ENCODE data around the gene KRTAP4-6.
"Not testable (repeated sequence)": the region's sequence is repeated elsewhere in the genome, so short reads cannot be mapped to it uniquely, and the experiment has no call there.

The KRTAP4-6 gene

DNA sequence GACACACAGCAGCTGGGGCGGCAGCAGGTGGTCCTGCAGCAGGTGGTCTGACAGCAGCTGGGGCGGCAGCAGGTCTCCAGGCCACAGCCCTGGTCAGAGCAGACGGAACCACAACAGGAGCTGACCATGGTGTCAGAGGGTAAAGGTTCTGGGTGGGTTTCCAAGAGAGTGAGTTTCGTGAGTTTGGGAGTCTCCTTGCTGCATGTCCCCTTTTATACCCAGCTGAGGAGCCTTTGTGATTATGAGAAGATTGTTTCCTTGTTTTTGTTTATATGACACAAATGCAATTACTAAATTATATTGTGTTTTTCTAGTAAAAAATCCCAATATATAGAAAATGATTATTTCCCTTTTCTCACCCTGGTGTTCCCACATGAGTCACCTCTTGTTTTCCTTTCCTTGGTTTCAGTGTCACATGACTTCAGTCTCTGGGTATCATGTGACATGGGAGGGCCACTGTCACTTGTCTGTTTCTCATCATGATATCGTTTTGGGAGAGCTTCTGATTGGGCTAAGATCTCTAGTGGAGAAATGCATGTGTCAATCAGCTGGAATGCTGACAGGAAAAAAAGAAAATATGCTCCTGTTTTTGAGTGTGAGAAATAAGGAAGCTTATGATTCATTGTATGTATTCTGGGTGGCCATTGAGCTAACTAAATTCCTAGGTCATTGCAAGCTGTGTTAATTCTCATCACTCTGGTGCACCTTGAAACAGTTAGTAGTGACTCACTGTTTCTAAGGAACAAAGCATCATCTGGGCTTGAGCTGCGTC lies at the start of gene KRTAP4-6:
Gene KRTAP4-6, minus strand, starts transcription at position 185 of the 772 bp plus-strand sequence. Its CDS starts 57 bp downstream, at position 128.
- no peak for ATAC-seq (replicated peaks; ENCODE audit: extremely low read depth, poor library complexity, severe bottlenecking)
- H3K27me3 Mint-ChIP-seq: peaks cover 7% of the 10 kb centered on the region
- no peak for DNase-seq (ENCODE audit: low spot score in 2 of 2)
- no peaks in the 10 kb centered on the region for H3K36me3 Mint-ChIP-seq (ENCODE audit: insufficient read depth)
- H3K9me3 Mint-ChIP-seq: peaks cover 25% of the 10 kb centered on the region
- H3K4me1 Mint-ChIP-seq: no peaks in the 10 kb centered on the region
- no peak within 1 kb of the TSS for H3K4me3 Mint-ChIP-seq
- no peak within 1 kb of the TSS for H3K27ac Mint-ChIP-seq (ENCODE audit: low read depth)

DNA sequence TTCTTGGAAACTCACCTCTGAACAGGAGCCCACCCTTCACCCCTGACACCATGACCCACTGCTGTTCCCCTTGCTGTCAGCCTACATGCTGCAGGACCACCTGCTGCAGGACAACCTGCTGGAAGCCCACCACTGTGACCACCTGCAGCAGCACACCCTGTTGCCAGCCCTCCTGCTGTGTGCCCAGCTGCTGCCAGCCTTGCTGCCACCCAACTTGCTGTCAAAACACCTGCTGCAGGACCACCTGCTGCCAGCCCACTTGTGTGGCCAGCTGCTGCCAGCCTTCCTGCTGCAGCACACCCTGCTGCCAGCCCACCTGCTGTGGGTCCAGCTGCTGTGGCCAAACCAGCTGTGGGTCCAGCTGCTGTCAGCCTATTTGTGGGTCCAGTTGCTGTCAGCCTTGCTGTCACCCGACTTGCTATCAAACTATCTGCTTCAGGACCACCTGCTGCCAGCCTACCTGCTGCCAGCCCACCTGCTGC lies 49.5 kb upstream of the KRTAP4-6 start, which contains the start of gene KRTAP9-1:
Gene KRTAP9-1, plus strand, starts transcription at position 51 of the 482 bp plus-strand sequence. Its CDS starts 0 bp downstream, at position 51.
- not testable (repeated sequence) for H3K27ac Mint-ChIP-seq (ENCODE audit: low read depth); H3K36me3 Mint-ChIP-seq (ENCODE audit: insufficient read depth); H3K4me3 Mint-ChIP-seq; H3K4me1 Mint-ChIP-seq; DNase-seq (ENCODE audit: low spot score in 2 of 2); H3K9me3 Mint-ChIP-seq; ATAC-seq (replicated peaks; ENCODE audit: extremely low read depth, poor library complexity, severe bottlenecking)
- H3K27me3 Mint-ChIP-seq: peaks cover 61% of the 10 kb centered on the region

DNA sequence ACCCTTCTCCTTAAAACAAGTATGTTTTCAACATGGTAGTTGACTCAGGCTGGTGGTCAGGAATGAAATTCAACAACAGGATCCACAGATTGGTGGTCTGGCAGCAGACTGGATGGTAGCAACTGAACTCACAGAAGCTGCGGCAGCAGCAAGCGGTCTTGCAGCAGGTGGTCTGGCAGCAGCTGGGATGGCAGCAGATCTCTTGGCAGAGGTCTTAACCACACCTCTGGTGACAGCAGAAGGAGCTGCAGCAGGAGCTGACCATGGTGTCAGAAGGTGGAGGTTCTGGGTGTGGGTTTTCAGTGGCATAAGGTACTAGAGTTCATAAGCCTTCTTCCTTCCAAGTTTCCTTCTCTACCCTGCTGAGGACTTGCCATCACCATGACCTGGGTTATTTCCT lies 46.5 kb upstream of the KRTAP4-6 start:
- H3K27me3 Mint-ChIP-seq: peaks cover 59% of the 10 kb centered on the region
- H3K4me1 Mint-ChIP-seq: no peaks in the 10 kb centered on the region
- no peak overlapping the region for H3K27ac Mint-ChIP-seq (ENCODE audit: low read depth)
- ATAC-seq (replicated peaks; ENCODE audit: extremely low read depth, poor library complexity, severe bottlenecking) (no peak), DNase-seq (ENCODE audit: low spot score in 2 of 2) (no peak)
- H3K4me3 Mint-ChIP-seq: no peak overlapping the region
- H3K36me3 Mint-ChIP-seq (ENCODE audit: insufficient read depth): no peaks in the 10 kb centered on the region
- H3K9me3 Mint-ChIP-seq: no peaks in the 10 kb centered on the region

DNA sequence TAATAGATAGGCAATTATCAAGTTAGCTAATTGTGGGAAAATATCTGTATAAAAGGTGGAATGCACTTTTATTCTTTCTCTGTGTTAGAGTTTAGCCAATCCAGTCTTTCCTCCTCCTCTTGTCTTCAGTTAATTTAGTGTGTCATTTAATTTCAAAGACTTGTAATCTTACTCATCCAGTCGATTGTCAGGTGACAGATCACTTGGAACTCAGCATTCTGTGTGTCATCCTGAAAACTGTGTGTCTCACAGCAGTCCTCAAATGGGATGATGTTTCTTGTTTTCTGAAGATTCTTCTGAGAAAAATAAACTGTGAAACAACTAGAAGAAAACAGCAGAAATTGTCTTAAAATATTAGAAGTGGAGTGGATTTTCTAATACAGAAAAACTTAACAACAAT lies 44.7 kb upstream of the KRTAP4-6 start:
- H3K27ac Mint-ChIP-seq (ENCODE audit: low read depth): no peak overlapping the region
- H3K4me1 Mint-ChIP-seq: no peaks in the 10 kb centered on the region
- no peak for DNase-seq (ENCODE audit: low spot score in 2 of 2)
- peaks cover 40% of the 10 kb centered on the region for H3K27me3 Mint-ChIP-seq
- ATAC-seq (replicated peaks; ENCODE audit: extremely low read depth, poor library complexity, severe bottlenecking): no peak
- H3K36me3 Mint-ChIP-seq (ENCODE audit: insufficient read depth): no peaks in the 10 kb centered on the region
- no peak overlapping the region for H3K4me3 Mint-ChIP-seq
- H3K9me3 Mint-ChIP-seq: no peaks in the 10 kb centered on the region

DNA sequence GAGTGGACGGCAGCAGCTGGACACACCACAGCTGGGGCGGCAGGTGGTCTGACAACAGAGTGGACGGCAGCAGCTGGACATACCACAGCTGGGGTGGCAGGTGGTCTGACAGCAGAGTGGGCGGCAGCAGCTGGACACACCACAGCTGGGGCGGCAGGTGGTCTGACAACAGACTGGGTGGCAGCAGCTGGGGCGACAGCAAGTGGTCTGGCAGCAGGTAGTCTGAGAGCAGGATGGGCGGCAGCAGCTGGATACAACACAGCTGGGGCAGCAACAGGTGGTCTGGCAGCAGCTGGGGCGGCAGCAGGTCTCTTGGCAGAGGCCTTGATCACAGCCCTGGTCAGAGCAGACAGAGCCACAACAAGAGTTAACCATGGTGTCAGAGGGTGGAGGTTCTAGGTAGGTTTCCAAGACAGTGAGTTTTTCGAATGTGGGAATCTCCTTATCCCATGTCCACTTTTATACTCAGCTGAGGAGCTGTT lies 44.2 kb upstream of the KRTAP4-6 start, which contains the start of gene KRTAP4-1:
Gene KRTAP4-1, minus strand, starts transcription at position 432 of the 482 bp plus-strand sequence. Its CDS starts 57 bp downstream, at position 375.
- DNase-seq (ENCODE audit: low spot score in 2 of 2) (no peak), ATAC-seq (replicated peaks; ENCODE audit: extremely low read depth, poor library complexity, severe bottlenecking) (no peak)
- no peak within 1 kb of the TSS for H3K27ac Mint-ChIP-seq (ENCODE audit: low read depth)
- H3K4me1 Mint-ChIP-seq: no peaks in the 10 kb centered on the region
- no peak within 1 kb of the TSS for H3K4me3 Mint-ChIP-seq
- no peaks in the 10 kb centered on the region for H3K36me3 Mint-ChIP-seq (ENCODE audit: insufficient read depth)
- peaks cover 35% of the 10 kb centered on the region for H3K27me3 Mint-ChIP-seq
- no peaks in the 10 kb centered on the region for H3K9me3 Mint-ChIP-seq

DNA sequence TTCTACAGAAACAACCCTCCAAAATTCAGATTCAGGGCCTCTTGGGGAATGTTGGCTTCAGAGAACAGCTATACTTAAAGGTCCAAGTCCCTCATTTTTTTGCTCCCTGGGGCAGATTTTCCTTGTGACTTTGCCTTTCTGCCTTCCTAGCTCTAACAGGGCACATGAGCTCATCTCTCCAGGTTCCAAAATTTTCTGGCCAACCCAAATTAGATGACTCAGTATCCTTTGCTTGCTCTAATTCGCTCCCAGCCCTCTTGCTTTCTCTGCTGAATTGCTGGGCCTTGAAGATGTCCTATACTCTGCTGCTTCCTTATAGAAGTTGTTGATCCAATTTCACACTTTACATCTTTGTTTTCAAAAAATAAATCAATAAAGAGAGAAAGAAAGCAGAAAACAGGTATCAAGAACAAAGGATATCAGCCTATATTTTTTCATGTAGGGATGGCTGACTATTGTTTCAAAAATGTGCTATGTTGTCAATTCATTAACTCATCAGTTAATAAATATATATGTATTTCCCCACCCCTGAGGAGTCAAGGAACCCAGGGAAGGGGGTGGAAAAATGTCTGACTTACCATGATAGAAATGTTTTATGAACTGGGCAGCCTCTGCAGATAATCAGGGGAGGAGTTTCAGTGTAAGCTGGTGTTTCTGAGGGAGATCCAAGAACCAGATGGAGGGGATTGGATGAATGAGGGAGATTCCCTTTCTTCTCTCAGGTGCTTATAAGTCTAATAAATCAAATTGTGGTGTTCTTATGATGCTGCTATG lies 38.7 kb upstream of the KRTAP4-6 start:
- no peaks in the 10 kb centered on the region for H3K4me1 Mint-ChIP-seq
- H3K9me3 Mint-ChIP-seq: no peaks in the 10 kb centered on the region
- H3K27me3 Mint-ChIP-seq: peaks cover 11% of the 10 kb centered on the region
- no peak overlapping the region for H3K27ac Mint-ChIP-seq (ENCODE audit: low read depth)
- no peak for ATAC-seq (replicated peaks; ENCODE audit: extremely low read depth, poor library complexity, severe bottlenecking)
- DNase-seq (ENCODE audit: low spot score in 2 of 2): no peak
- no peak overlapping the region for H3K4me3 Mint-ChIP-seq
- no peaks in the 10 kb centered on the region for H3K36me3 Mint-ChIP-seq (ENCODE audit: insufficient read depth)

DNA sequence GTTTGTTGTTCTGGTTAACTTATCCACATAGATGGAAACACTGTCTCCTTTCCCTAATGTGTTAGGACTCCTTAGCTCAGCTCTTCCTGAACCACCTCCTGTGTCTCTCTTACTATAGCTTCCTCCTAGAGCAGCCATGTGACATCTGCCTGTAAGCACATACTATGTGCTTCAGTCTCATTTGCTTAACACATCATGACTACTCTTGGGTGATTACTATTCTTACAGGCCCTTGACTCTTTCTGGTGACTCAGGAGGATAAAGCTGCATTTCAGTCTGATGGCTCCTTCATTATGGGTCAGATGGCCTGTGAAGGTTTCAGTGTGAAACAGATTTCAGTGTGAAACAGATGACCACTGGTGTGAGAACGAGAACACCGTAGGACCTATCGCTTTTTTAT lies 38.0 kb upstream of the KRTAP4-6 start:
- peaks cover 3% of the 10 kb centered on the region for H3K4me1 Mint-ChIP-seq
- no peaks in the 10 kb centered on the region for H3K36me3 Mint-ChIP-seq (ENCODE audit: insufficient read depth)
- ATAC-seq (replicated peaks; ENCODE audit: extremely low read depth, poor library complexity, severe bottlenecking) (no peak), DNase-seq (ENCODE audit: low spot score in 2 of 2) (no peak)
- H3K4me3 Mint-ChIP-seq: no peak overlapping the region
- peaks cover 9% of the 10 kb centered on the region for H3K27me3 Mint-ChIP-seq
- no peaks in the 10 kb centered on the region for H3K9me3 Mint-ChIP-seq
- no peak overlapping the region for H3K27ac Mint-ChIP-seq (ENCODE audit: low read depth)

DNA sequence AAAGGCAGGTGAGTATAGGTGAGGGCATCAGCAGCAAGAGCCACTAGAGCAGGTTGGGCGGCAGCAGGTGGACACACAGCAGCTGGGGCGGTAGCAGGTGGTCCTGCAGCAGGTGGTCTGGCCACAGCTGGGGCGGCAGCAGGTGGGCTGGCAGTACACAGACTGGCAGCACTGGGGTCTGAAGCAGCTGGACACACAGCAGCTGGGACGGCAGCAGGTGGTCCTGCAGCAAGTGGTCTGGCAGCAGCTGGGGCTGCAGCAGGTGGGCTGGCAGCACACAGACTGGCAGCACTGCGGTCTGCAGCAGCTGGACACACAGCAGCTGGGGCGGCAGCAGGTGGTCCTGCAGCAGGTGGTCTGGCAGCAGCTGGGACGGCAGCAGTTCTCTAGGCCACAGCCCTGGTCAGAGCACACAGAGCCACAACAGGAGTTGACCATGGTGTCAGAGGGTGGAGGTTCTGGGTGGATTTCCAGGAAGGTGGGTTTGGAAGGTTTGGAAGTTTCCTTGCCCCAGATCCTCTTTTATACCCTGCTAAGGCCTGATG lies 37.5 kb upstream of the KRTAP4-6 start, which contains the start of gene KRTAP4-2:
Gene KRTAP4-2, minus strand, starts transcription at position 495 of the 545 bp plus-strand sequence. Its CDS starts 57 bp downstream, at position 438.
- ATAC-seq (replicated peaks; ENCODE audit: extremely low read depth, poor library complexity, severe bottlenecking) (no peak), DNase-seq (ENCODE audit: low spot score in 2 of 2) (no peak)
- peaks cover 5% of the 10 kb centered on the region for H3K4me1 Mint-ChIP-seq
- H3K27ac Mint-ChIP-seq (ENCODE audit: low read depth): no peak within 1 kb of the TSS
- no peaks in the 10 kb centered on the region for H3K36me3 Mint-ChIP-seq (ENCODE audit: insufficient read depth)
- H3K9me3 Mint-ChIP-seq: no peaks in the 10 kb centered on the region
- H3K27me3 Mint-ChIP-seq: peaks cover 11% of the 10 kb centered on the region
- H3K4me3 Mint-ChIP-seq: no peak within 1 kb of the TSS

DNA sequence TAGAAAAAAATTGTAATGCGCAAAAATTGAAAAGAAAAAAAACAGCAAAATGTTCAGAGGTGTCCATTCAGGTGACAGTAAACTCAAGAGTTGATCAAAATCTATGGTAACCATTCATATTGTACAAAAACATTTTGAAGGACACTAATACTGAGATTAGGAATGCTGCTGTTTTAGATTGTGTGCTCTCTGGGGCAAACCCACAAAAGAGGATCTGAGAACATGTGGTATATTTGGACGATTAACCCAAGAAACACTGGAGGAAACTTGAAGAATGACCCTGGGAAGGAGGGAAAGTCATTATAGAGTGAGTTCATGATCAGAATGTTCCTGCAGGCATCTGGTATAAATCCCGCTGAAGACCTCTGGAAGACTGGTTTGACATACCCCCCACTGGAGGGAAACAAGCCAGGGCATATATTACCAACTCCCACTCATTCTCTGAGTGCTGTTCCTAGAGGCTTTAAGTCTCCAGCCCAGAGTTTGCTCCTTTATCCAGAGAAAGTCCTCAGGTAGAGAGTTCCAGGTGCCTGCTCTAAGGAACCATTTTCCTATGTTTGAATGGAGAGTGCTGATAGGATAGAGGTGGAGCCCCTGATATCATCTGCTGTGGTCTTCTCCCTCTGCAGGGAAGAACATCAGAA lies 36.5 kb upstream of the KRTAP4-6 start:
- Mint-ChIP-seq H3K4me3 (no peak overlapping the region), H3K36me3 (ENCODE audit: insufficient read depth) (peaks cover under 1% of the 10 kb centered on the region), H3K27me3 (peaks cover 20% of the 10 kb centered on the region), H3K9me3 (no peaks in the 10 kb centered on the region), H3K27ac (ENCODE audit: low read depth) (no peak overlapping the region), H3K4me1 (peaks cover 5% of the 10 kb centered on the region)
- DNase-seq (ENCODE audit: low spot score in 2 of 2) (no peak), ATAC-seq (replicated peaks; ENCODE audit: extremely low read depth, poor library complexity, severe bottlenecking) (no peak)

DNA sequence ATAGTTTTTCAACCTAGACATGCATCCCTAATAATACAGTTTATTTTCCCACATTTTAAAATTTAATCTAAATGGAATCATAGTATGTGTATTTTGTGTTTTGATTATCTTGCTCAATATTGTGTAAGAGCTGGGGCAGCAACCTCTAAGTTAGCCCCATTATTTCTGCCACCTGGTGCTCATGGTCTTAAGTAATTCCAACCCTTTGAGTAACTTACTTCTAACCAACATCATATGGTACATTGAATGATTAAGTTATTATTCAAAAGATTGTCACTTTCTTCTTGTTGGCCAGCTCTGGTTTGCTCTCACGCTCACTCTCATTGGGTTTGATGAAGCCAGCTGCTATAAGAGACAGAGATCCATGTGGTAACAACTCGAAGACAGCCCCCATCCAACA lies 31.5 kb upstream of the KRTAP4-6 start:
- peaks cover 2% of the 10 kb centered on the region for H3K36me3 Mint-ChIP-seq (ENCODE audit: insufficient read depth)
- H3K27me3 Mint-ChIP-seq: peaks cover 21% of the 10 kb centered on the region
- no peak overlapping the region for H3K4me3 Mint-ChIP-seq
- no peak for ATAC-seq (replicated peaks; ENCODE audit: extremely low read depth, poor library complexity, severe bottlenecking)
- no peak for DNase-seq (ENCODE audit: low spot score in 2 of 2)
- H3K4me1 Mint-ChIP-seq: peaks cover 5% of the 10 kb centered on the region
- no peak overlapping the region for H3K27ac Mint-ChIP-seq (ENCODE audit: low read depth)
- no peaks in the 10 kb centered on the region for H3K9me3 Mint-ChIP-seq

DNA sequence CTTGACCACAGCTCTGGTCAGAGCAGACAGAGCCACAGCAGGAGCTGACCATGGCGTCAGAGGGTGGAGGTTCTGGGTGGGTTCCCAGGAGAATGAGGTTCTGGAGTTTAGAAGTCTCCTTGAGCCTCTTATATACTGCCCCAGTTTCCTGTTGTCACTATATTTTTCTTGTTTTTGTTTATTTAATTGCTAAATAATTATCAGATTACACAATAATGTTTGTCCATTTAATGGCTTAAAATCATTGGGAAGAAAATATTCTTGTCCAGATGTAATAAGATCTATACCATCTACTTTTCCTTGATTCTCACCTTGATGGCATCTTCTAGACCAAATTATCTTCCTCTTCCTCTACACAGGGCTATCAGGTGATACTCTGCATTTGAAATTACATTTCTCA lies 27.8 kb upstream of the KRTAP4-6 start, which contains the start of gene KRTAP4-3:
Gene KRTAP4-3, minus strand, starts transcription at position 101 of the 400 bp plus-strand sequence. Its CDS starts 49 bp downstream, at position 52.
- no peak within 1 kb of the TSS for H3K4me3 Mint-ChIP-seq
- H3K27me3 Mint-ChIP-seq: peaks cover 18% of the 10 kb centered on the region
- H3K4me1 Mint-ChIP-seq: no peaks in the 10 kb centered on the region
- no peak for DNase-seq (ENCODE audit: low spot score in 2 of 2)
- peaks cover 2% of the 10 kb centered on the region for H3K36me3 Mint-ChIP-seq (ENCODE audit: insufficient read depth)
- H3K9me3 Mint-ChIP-seq: no peaks in the 10 kb centered on the region
- ATAC-seq (replicated peaks; ENCODE audit: extremely low read depth, poor library complexity, severe bottlenecking): no peak
- no peak within 1 kb of the TSS for H3K27ac Mint-ChIP-seq (ENCODE audit: low read depth)

DNA sequence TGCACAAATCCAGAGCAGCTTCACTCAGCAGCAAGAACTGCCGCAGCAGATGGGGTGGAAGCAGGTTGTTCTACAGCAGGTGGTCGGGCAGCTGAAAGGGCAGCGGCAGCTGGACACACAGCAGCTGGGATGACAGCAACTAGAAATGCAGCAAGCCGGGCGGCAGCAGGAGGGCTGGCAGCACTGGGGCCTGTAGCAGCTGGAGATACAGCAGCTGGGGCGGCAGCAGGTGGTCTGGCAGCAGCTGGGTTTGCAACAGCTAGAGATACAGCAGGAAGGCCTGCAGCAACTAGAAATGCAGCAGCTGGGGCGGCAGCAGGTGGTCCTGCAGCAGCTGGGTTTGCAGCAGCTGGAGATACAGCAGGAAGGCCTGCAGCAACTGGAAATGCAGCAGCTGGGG lies 27.2 kb upstream of the KRTAP4-6 start:
- no peak for DNase-seq (ENCODE audit: low spot score in 2 of 2)
- Mint-ChIP-seq H3K27ac (ENCODE audit: low read depth) (no peak overlapping the region), H3K4me3 (no peak overlapping the region), H3K36me3 (ENCODE audit: insufficient read depth) (peaks cover 2% of the 10 kb centered on the region), H3K4me1 (no peaks in the 10 kb centered on the region), H3K9me3 (no peaks in the 10 kb centered on the region), H3K27me3 (peaks cover 17% of the 10 kb centered on the region)
- no peak for ATAC-seq (replicated peaks; ENCODE audit: extremely low read depth, poor library complexity, severe bottlenecking)
